LNCAP (cell line): ENCODE data around the gene HAP1.

Experiments
- CTCF ChIP-seq: fragments of 450-650 bp; IDR thresholded peaks from 2 replicates; pipeline ENCODE4 v1.5.1; 2017; ENCODE audit warnings: mild to moderate bottlenecking

Gene HAP1

DNA sequence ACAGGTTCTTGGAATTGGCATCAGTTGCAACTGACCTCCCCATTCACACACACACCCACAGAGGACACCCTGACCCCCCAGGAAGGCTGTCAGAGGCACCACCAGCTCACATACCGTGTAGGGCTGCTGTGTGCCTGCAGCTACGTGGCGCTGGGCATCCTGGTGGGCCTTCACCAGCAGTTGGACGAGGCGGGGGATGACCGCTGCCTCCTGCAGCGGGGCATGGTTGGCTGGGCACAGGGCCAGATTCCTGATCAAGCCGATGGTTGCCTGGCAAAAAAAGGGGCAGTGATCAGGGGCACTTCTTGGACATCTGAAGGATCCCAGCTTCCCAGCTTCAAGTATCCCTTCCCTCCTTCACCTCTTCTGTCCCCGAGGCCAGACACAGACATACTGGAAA lies 24.2 kb upstream of the HAP1 start:
- TF ChIP-seq CTCF = no peak

DNA sequence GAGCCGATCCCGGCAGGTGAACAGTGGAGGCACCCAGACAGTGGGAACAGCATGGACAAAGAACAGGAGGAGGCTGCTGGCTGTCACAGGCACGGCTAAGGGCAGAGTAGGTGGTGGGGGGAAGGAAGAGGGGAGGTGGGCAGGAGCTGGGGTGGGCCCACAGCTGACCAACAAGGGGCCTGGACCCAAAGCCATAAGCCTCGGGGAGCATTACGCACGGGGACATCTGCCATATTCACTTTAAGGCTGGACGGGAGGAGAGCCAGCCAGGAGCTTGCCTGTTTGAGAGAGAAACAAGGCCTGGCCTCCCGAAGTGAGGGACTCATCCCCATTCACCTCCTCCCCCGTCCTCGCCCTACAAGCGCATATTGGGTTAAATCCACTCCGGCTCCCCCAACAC lies 19.6 kb upstream of the HAP1 start:
- TF ChIP-seq CTCF = no peak

GRCh38 chr17:41751288-41751687 lies 16.8 kb upstream of the HAP1 start:
- no peak for TF ChIP-seq CTCF

DNA sequence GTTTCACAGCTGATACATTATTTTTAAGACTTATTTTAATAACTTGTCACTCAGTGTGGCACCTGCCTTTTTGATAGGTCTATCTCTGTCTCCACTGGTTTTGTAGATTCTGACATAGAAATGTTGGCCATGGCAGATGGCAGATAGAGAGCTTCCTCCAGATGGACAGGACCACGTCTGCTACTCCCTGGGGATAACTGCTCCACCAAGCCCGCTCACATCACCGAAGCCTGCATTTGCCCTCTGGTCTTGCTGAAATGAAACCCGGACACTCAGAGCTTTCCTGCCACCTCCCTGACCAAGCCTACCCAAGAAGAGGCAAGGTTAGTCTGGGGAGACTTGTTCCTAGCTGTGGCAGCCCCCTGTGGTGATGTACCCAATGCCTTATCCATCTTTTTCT lies 16.4 kb upstream of the HAP1 start:
- no peak for TF ChIP-seq CTCF

GRCh38 chr17:41748275-41748674 lies 13.8 kb upstream of the HAP1 start:
- TF ChIP-seq CTCF = no peak

- TF ChIP-seq CTCF = no peak
Observed at GRCh38 chr17:41741709-41742108, 7.3 kb upstream of the HAP1 start.

- no peak for TF ChIP-seq CTCF
Observed at GRCh38 chr17:41740506-41740905, 6.1 kb upstream of the HAP1 start.

DNA sequence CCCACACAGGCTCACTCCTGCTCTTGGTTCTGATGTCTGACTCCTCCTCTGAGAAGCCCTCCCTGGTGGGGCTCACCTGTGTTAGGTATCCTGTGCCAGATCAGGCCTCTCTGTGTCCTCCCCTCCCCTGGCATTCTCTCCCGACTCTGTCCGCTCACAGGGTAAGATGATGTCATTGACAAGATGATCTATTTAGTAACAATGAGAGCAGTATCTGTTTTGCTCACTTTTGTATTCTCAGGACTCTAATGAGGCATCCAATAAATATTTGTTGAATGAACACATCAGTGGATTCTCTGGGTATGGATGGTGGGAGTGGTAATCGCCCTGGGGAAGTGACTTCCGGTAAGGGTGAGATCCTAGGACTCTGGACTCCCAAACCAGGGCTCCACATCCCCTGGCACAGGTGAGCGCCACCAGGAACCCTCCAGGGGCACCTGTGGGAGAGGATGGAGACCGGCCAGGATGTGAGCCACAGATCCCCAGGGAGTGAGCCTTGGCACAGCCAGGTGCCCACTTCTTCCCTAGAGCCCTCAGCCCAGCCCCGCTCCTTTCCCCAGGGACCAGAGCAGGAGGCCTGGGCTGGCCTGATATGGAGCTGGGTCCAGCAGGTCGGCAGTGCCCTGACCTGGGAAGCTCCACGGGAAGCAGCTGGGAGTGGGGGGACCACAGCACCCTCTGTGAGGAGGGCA lies 5.4 kb upstream of the HAP1 start:
- TF ChIP-seq CTCF = no peak
